Fibroblast of lung (primary cell): ENCODE data around the gene ADGRD1. TPM values are rescaled to one million over a fixed set of nuclear protein-coding genes. Genes with fewer than 3 reads are reported as not detected.

Source experiments
- DNase-seq, 2 donors: peaks; one replicate each; pipeline versions ENCODE4 v3.0.0 to v3.0.0-alpha.2; 2010; ENCODE audit warnings: low read depth in 2 of 2
- H2AFZ ChIP-seq: 2 replicates; pipeline ENCODE4 v1.5.1; 2012; ENCODE audit warnings: low read length, control low read depth, inconsistent platforms
- H3K27ac ChIP-seq: 2 replicates; pipeline ENCODE4 v1.5.1; 2011; ENCODE audit warnings: low read length, control low read depth; ENCODE audit not compliant: insufficient read depth
- H3K27me3 ChIP-seq: 2 replicates; pipeline ENCODE4 v1.5.1; 2011; ENCODE audit warnings: mild to moderate bottlenecking, low read length; ENCODE audit not compliant: control insufficient read depth, insufficient read depth
- H3K36me3 ChIP-seq: 2 replicates; pipeline ENCODE4 v1.5.1; 2011; ENCODE audit warnings: low read length; ENCODE audit not compliant: control insufficient read depth, insufficient read depth
- H3K4me1 ChIP-seq: 2 replicates; pipeline ENCODE4 v1.5.1; 2011; ENCODE audit warnings: low read length; ENCODE audit not compliant: control insufficient read depth, insufficient read depth; ENCODE audit errors: extremely low read depth
- H3K4me2 ChIP-seq: 2 replicates; pipeline ENCODE4 v1.5.1; 2011; ENCODE audit warnings: low read length, control low read depth; ENCODE audit not compliant: insufficient read depth; ENCODE audit errors: extremely low read depth
- H3K4me3 ChIP-seq, 4 experiments: fragments of 200-600 bp in 1 of 4; sonication (generic) in 1 of 4; replicated peaks in 1 of 4; 2 replicates each; pipeline ENCODE4 v1.5.1; 2011 to 2016; ENCODE audit warnings: low read length in 4 of 4, low read depth in 3 of 4, mild to moderate bottlenecking in 3 of 4, control low read depth in 2 of 4, inconsistent platforms in 1 of 4, mixed read lengths in 1 of 4; ENCODE audit not compliant: insufficient read depth in 1 of 4; ENCODE audit errors: control extremely low read depth in 1 of 4
- H3K79me2 ChIP-seq: 2 replicates; pipeline ENCODE4 v1.5.1; 2012; ENCODE audit warnings: mild to moderate bottlenecking, low read length, inconsistent platforms; ENCODE audit not compliant: control insufficient read depth, insufficient read depth
- H3K9ac ChIP-seq: 2 replicates; pipeline ENCODE4 v1.5.1; 2011; ENCODE audit warnings: mild to moderate bottlenecking, low read length, control low read depth; ENCODE audit not compliant: insufficient read depth
- H3K9me3 ChIP-seq: 2 replicates; pipeline ENCODE4 v1.5.1; 2012; ENCODE audit warnings: low read depth, low read length; ENCODE audit not compliant: control insufficient read depth, insufficient read depth
- H4K20me1 ChIP-seq: 2 replicates; pipeline ENCODE4 v1.5.1; 2011; ENCODE audit warnings: low read length; ENCODE audit not compliant: control insufficient read depth, insufficient read depth; ENCODE audit errors: extremely low read depth
- CTCF ChIP-seq, 2 donors: IDR thresholded peaks in 1 of 2; conservative IDR thresholded peaks in 1 of 2; 1 replicate in 1 of 2; 2 replicates in 1 of 2; pipeline ENCODE4 v1.5.1; 2011 to 2012; ENCODE audit warnings: low read length in 2 of 2, control low read depth in 1 of 2, inconsistent platforms in 1 of 2, low read depth in 1 of 2, mild to moderate bottlenecking in 1 of 2
- EZH2 ChIP-seq: IDR thresholded peaks from 2 replicates; pipeline ENCODE4 v1.5.1; 2012; ENCODE audit warnings: low read length, control low read depth, mild to moderate bottlenecking; ENCODE audit errors: missing control alignments
- polyA plus RNA-seq, 2 donors: library from polyadenylated mRNA; depleted of rRNA in 1 of 2; stranded (reverse) in 1 of 2; unstranded in 1 of 2; fragments of >200 nt; gene quantifications; 2 replicates each; pipeline ENCODE4 v1.2.1, GENCODE V29; 2011 to 2012; ENCODE audit warnings: missing spikeins in 1 of 2
- total RNA-seq: library from RNA; depleted of rRNA; stranded (reverse); fragments of >200 nt; gene quantifications from 2 replicates; pipeline ENCODE4 v1.2.1, GENCODE V29; 2014

The ADGRD1 gene
- total and polyA plus RNA-seq, 2 donors (not counting 1 experiment from before 2014, with no cell fraction given): 7.3 to 11.6 TPM

GRCh38 chr12:131032082-131032750, 78.5 kb downstream of the ADGRD1 start:
- Histone ChIP-seq H3K27me3 (no peaks in the 10 kb centered on the region), H3K4me1 (no peaks in the 10 kb centered on the region), H3K36me3 (no peaks in the 10 kb centered on the region), H2AFZ (no peak overlapping the region), H3K27ac (no peak overlapping the region), H3K9ac (no peak overlapping the region), H4K20me1 (no peaks in the 10 kb centered on the region), H3K9me3 (no peaks in the 10 kb centered on the region), H3K79me2 (no peaks in the 10 kb centered on the region), H3K4me2 (no peak overlapping the region), H3K4me3 (no peak overlapping the region)
- no peak for DNase-seq
- TF ChIP-seq CTCF (conservative IDR thresholded peaks at IDR 0.05 in 1 of 2, IDR thresholded peaks at IDR 0.05 in 1 of 2; ENCODE audit: low read depth in 1 of 2, low read length in 2 of 2) (no peak), EZH2 (no peak)

- no peaks in the 10 kb centered on the region for H3K36me3 ChIP-seq
- H3K27me3 ChIP-seq: no peaks in the 10 kb centered on the region
- DNase-seq: no peak
- H3K27ac ChIP-seq: no peak overlapping the region
- no peaks in the 10 kb centered on the region for H3K9me3 ChIP-seq
- H3K4me3 ChIP-seq: no peak overlapping the region
- no peaks in the 10 kb centered on the region for H3K4me1 ChIP-seq
- no peak overlapping the region for H3K9ac ChIP-seq
- H3K79me2 ChIP-seq: no peaks in the 10 kb centered on the region
- no peaks in the 10 kb centered on the region for H4K20me1 ChIP-seq
- H3K4me2 ChIP-seq: no peak overlapping the region
- H2AFZ ChIP-seq: no peak overlapping the region
- TF ChIP-seq EZH2 (no peak), CTCF (conservative IDR thresholded peaks at IDR 0.05 in 1 of 2, IDR thresholded peaks at IDR 0.05 in 1 of 2; ENCODE audit: low read depth in 1 of 2, low read length in 2 of 2) (no peak)
Observed at GRCh38 chr12:131033486-131033885, 79.8 kb downstream of the ADGRD1 start.

GRCh38 chr12:131033886-131034482, 80.3 kb downstream of the ADGRD1 start:
- Histone ChIP-seq H3K36me3 (no peaks in the 10 kb centered on the region), H3K27me3 (no peaks in the 10 kb centered on the region), H3K79me2 (no peaks in the 10 kb centered on the region), H3K9me3 (no peaks in the 10 kb centered on the region), H3K27ac (no peak overlapping the region), H3K4me1 (no peaks in the 10 kb centered on the region), H3K4me2 (no peak overlapping the region), H3K4me3 (no peak overlapping the region), H2AFZ (no peak overlapping the region), H3K9ac (no peak overlapping the region), H4K20me1 (no peaks in the 10 kb centered on the region)
- DNase-seq: no peak
- TF ChIP-seq CTCF (conservative IDR thresholded peaks at IDR 0.05 in 1 of 2, IDR thresholded peaks at IDR 0.05 in 1 of 2; ENCODE audit: low read depth in 1 of 2, low read length in 2 of 2) (no peak), EZH2 (no peak)
